Measurements from ENCODE around the gene CDC25B. TPM values are rescaled to one million over a fixed set of nuclear protein-coding genes. Genes with fewer than 3 reads are reported as not detected.

Gene CDC25B
- total RNA-seq, 4 donors from 2014 or later: 14.5 to 39.7 (median 38.4) TPM

DNA sequence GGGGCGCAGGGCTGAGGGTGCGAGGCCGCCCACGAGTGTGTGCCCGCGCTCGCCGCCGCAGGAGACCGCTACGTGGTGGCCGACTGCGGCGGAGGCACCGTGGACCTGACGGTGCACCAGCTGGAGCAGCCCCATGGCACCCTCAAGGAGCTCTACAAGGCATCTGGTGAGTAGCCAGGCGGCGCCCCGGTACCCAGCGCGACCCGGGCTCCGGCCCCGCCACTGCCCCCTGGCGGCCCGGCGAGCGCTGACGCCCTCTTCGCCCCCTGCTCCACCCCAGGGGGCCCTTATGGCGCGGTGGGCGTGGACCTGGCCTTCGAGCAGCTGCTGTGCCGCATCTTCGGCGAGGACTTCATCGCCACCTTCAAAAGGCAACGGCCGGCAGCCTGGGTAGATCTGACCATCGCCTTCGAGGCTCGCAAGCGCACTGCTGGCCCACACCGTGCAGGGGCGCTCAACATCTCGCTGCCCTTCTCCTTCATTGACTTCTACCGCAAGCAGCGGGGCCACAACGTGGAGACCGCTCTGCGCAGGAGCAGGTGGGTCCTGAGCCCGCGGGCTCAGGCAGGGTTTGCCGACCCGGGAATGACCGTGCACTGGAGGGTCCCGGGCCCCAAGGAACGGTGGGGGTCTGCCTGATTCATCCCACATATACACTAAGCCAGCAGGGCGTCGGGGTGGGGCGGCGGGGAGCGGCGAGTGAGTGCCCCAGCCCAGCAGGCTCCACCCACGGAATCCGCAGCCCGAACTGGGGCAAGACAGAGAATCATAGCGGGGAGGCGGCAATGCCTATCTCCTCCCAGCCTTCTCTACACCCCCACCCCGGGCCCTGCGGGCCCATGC is 46.2 kb upstream of the CDC25B start:
- Histone ChIP-seq H3K4me1 (peaks cover 0 to 47% (median 6%) of the 10 kb centered on the region in 3 donors), H3K4me3 (peak overlapping the region in 1 of 2 donors; percentile 8), H3K27ac (no peak overlapping the region), H3K36me3 (peaks cover 0 to 54% of the 10 kb centered on the region in 2 donors), H3K9me3 (no peaks in the 10 kb centered on the region), H3K27me3 (peaks cover 38% of the 10 kb centered on the region)
- TF ChIP-seq, protein P1, sequence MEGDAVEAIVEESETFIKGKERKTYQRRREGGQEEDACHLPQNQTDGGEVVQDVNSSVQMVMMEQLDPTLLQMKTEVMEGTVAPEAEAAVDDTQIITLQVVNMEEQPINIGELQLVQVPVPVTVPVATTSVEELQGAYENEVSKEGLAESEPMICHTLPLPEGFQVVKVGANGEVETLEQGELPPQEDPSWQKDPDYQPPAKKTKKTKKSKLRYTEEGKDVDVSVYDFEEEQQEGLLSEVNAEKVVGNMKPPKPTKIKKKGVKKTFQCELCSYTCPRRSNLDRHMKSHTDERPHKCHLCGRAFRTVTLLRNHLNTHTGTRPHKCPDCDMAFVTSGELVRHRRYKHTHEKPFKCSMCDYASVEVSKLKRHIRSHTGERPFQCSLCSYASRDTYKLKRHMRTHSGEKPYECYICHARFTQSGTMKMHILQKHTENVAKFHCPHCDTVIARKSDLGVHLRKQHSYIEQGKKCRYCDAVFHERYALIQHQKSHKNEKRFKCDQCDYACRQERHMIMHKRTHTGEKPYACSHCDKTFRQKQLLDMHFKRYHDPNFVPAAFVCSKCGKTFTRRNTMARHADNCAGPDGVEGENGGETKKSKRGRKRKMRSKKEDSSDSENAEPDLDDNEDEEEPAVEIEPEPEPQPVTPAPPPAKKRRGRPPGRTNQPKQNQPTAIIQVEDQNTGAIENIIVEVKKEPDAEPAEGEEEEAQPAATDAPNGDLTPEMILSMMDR (IDR thresholded peaks at IDR 0.05): peak in 3 of 4 experiments; percentile 38 to 80 (median 58)
- TF ChIP-seq POLR2A (IDR thresholded peaks at IDR 0.05): no peak
- no peak for ATAC-seq
- 15 to 44% methylated on average over 4 to 5 of the region's 72 CpGs for WGBS, 2 donors (ENCODE audit: low coverage in 1 of 2)

DNA sequence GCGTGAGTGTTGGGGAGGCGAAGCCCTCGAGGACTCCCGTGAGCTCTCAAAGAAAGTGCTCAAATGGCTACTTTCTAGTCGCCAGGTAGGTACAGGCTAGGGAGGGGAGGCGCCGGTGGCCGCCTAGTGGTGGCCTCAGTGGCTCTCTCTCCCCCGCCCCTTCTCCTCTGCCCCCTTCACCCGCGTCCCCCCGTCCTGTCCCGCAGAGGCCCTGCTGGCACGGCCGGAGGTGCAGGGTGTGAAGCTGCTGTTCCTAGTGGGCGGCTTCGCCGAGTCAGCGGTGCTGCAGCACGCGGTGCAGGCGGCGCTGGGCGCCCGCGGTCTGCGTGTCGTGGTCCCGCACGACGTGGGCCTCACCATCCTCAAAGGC is 44.8 kb upstream of the CDC25B start:
- Histone ChIP-seq H3K27me3 (peaks cover 26% of the 10 kb centered on the region), H3K9me3 (no peaks in the 10 kb centered on the region), H3K27ac (no peak overlapping the region), H3K36me3 (peaks cover 0 to 63% of the 10 kb centered on the region in 2 donors), H3K4me1 (peaks cover 0 to 41% (median 6%) of the 10 kb centered on the region in 3 donors), H3K4me3 (peak overlapping the region in 1 of 2 donors; percentile 45)
- ATAC-seq: no peak
- no peak for TF ChIP-seq POLR2A (IDR thresholded peaks at IDR 0.05)
- TF ChIP-seq, protein P1 (IDR thresholded peaks at IDR 0.05): no peak
- TF ChIP-seq EP300 (IDR thresholded peaks at IDR 0.05): no peak
- TF ChIP-seq POLR2AphosphoS5 (IDR thresholded peaks at IDR 0.05): no peak
- 73 to 87% methylated on average over 3 to 5 of the region's 31 CpGs for WGBS, 2 donors (ENCODE audit: low coverage in 1 of 2)

DNA sequence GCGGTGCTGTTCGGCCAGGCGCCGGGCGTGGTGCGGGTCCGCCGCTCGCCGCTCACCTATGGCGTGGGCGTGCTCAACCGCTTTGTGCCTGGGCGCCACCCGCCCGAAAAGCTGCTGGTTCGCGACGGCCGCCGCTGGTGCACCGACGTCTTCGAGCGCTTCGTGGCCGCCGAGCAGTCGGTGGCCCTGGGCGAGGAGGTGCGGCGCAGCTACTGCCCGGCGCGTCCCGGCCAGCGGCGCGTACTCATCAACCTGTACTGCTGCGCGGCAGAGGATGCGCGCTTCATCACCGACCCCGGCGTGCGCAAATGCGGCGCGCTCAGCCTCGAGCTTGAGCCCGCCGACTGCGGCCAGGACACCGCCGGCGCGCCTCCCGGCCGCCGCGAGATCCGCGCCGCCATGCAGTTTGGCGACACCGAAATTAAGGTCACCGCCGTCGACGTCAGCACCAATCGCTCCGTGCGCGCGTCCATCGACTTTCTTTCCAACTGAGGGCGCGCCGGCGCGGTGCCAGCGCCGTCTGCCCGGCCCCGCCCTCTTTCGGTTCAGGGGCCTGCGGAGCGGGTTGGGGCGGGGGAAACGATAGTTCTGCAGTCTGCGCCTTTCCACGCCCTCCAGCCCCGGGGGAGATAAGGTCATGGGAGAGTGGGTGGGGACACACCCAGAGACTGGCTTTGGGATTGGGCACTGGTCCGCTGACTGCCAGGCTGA is 44.3 kb upstream of the CDC25B start:
- H3K4me3 ChIP-seq: peak overlapping the region; percentile 0 to 45
- peak overlapping the region in 3 of 4 donors; percentile 32 to 60 (median 57) for H3K27ac ChIP-seq
- peaks cover 0 to 41% (median 6%) of the 10 kb centered on the region in 3 donors for H3K4me1 ChIP-seq
- no peaks in the 10 kb centered on the region for H3K9me3 ChIP-seq
- peaks cover 0 to 68% of the 10 kb centered on the region in 2 donors for H3K36me3 ChIP-seq
- ATAC-seq: no peak
- TF ChIP-seq POLR2AphosphoS5 (IDR thresholded peaks at IDR 0.05) (no peak), EP300 (IDR thresholded peaks at IDR 0.05) (no peak), POLR2A (IDR thresholded peaks at IDR 0.05) (no peak)
- TF ChIP-seq, protein P1 (IDR thresholded peaks at IDR 0.05): no peak
- no CpG with 5 or more reads among the region's 95 CpGs for WGBS, 2 donors (ENCODE audit: low coverage in 1 of 2)
- H3K27me3 ChIP-seq: peaks cover 26% of the 10 kb centered on the region

DNA sequence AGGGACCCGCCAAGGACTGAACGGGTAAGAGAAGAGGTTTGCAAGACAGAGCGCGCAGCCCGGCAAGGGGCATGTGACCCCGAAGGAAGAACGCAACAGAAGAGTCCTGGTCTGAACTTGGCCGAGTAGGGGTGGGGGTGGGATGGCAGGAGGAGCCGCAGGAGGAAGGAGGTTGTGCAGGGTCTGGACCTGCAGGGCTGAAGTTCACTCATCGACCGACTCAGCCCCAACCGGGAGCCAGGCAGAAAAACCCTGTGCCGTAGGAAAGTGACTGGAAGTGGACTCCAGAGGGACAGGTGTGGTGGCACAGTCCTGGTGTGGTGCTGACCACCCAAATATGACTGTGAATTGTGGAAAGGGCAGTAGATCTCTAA is 43.7 kb upstream of the CDC25B start:
- TF ChIP-seq POLR2AphosphoS5 (IDR thresholded peaks at IDR 0.05) (no peak), EP300 (IDR thresholded peaks at IDR 0.05) (no peak), POLR2A (IDR thresholded peaks at IDR 0.05) (no peak)
- TF ChIP-seq, protein P1 (IDR thresholded peaks at IDR 0.05): no peak
- H3K27ac ChIP-seq: peak overlapping the region in 2 of 4 donors; percentile 57 to 60
- H3K4me1 ChIP-seq: peaks cover 0 to 41% (median 6%) of the 10 kb centered on the region in 3 donors
- peaks cover 26% of the 10 kb centered on the region for H3K27me3 ChIP-seq
- H3K36me3 ChIP-seq: peaks cover 0 to 73% of the 10 kb centered on the region in 2 donors
- no peak for ATAC-seq
- peak overlapping the region in 1 of 2 donors; percentile 45 for H3K4me3 ChIP-seq
- 66% methylated on average over 9 of the region's 13 CpGs; no CpG with 5 or more reads in 1 of the 2 donors for WGBS, 2 donors (ENCODE audit: low coverage in 1 of 2)
- H3K9me3 ChIP-seq: no peaks in the 10 kb centered on the region

Measured in gastroesophageal sphincter (tissue), 4 donors.